Measurements from ENCODE around the gene GIMAP7.

The GIMAP7 gene

GRCh38 chr7:150513758-150514157 lies 914 bp upstream of the GIMAP7 start:
- ChIA-PET POLR2A (no interaction called here), CTCF (no interaction called here)
- TF ChIP-seq ZNF76 (tag by site-specific recombination; IDR thresholded peaks at IDR 0.05; ENCODE audit: borderline replicate concordance, low read depth) (no peak), ZNF426 (tag by site-specific recombination; IDR thresholded peaks at IDR 0.05) (no peak), PRDM1 (tag by site-specific recombination; IDR thresholded peaks at IDR 0.05) (no peak), YY2 (tag by site-specific recombination; IDR thresholded peaks at IDR 0.05) (no peak), ZNF776 (tag by site-specific recombination; IDR thresholded peaks at IDR 0.05; ENCODE audit: borderline replicate concordance) (no peak), ATF2 (tag by site-specific recombination; IDR thresholded peaks at IDR 0.05; ENCODE audit: low read depth) (no peak), ZNF324 (tag by site-specific recombination; IDR thresholded peaks at IDR 0.05) (no peak), ZNF354C (tag by site-specific recombination; IDR thresholded peaks at IDR 0.05; ENCODE audit: borderline replicate concordance, low read depth) (no peak), TSHZ1 (tag by site-specific recombination; IDR thresholded peaks at IDR 0.05; ENCODE audit: borderline replicate concordance) (no peak), SP2 (tag by site-specific recombination; IDR thresholded peaks at IDR 0.05) (no peak), PATZ1 (tag by site-specific recombination; IDR thresholded peaks at IDR 0.05) (no peak), OSR2 (tag by site-specific recombination; IDR thresholded peaks at IDR 0.05) (no peak), ZNF704 (tag by site-specific recombination; IDR thresholded peaks at IDR 0.05) (no peak), ZNF302 (tag by site-specific recombination; IDR thresholded peaks at IDR 0.05; ENCODE audit: low read depth) (no peak), ZNF510 (tag by site-specific recombination; IDR thresholded peaks at IDR 0.05; ENCODE audit: insufficient replicate concordance) (no peak), MYNN (tag by site-specific recombination; IDR thresholded peaks at IDR 0.05; ENCODE audit: borderline replicate concordance) (no peak), ZNF335 (tag by site-specific recombination; conservative IDR thresholded peaks at IDR 0.05) (no peak), ZNF148 (tag by site-specific recombination; IDR thresholded peaks at IDR 0.05; ENCODE audit: borderline replicate concordance) (no peak)
- Histone ChIP-seq H3K4me1 (ENCODE audit: control insufficient read depth, insufficient read depth, low read length) (no peaks in the 10 kb centered on the region), H3K4me3 (ENCODE audit: low read depth, low read length) (no peak overlapping the region), H3K36me3 (ENCODE audit: control insufficient read depth in 2 of 2, insufficient read depth in 1 of 2, low read length in 2 of 2) (no peaks in the 10 kb centered on the region), H3K9me3 (ENCODE audit: control insufficient read depth, insufficient read depth, low read depth, low read length) (no peaks in the 10 kb centered on the region), H3K27ac (ENCODE audit: extremely low read depth, low read depth, low read length) (no peak overlapping the region)
